Stimulated activated CD4-positive, alpha-beta T cell treated with anti-CD3 and anti-CD28 coated beads, Interleukin-15, amount 100 ng/mL, for 24 hours (primary cell): Measurements from ENCODE around the gene CNTN4.

Experiments used
- DNase-seq: peaks from one replicate; pipeline ENCODE4 v3.0.0-alpha.2; 2020

The CNTN4 gene

GRCh38 chr3:2153547-2153946 lies 54.9 kb downstream of the CNTN4 start:
- DNase-seq, result no peak

- no peak for DNase-seq
Measured at GRCh38 chr3:2154621-2155020, 56.0 kb downstream of the CNTN4 start.

GRCh38 chr3:2156244-2156847 lies 57.7 kb downstream of the CNTN4 start:
- DNase-seq, result peak; percentile 16

- no peak for DNase-seq
Measured at GRCh38 chr3:2158828-2159227, 60.2 kb downstream of the CNTN4 start.

GRCh38 chr3:2166552-2166951 lies 67.9 kb downstream of the CNTN4 start:
- DNase-seq, result no peak

- DNase-seq, result no peak
Measured at GRCh38 chr3:2172561-2173171, 74.0 kb downstream of the CNTN4 start.

GRCh38 chr3:2180634-2181033 lies 82.0 kb downstream of the CNTN4 start:
- DNase-seq, result no peak

GRCh38 chr3:2198776-2199279 lies 100.2 kb downstream of the CNTN4 start:
- DNase-seq, result no peak

- no peak for DNase-seq
Measured at GRCh38 chr3:2204054-2204453, 105.4 kb downstream of the CNTN4 start.

GRCh38 chr3:2205692-2206091 lies 107.0 kb downstream of the CNTN4 start:
- no peak for DNase-seq

GRCh38 chr3:2206536-2206935 lies 107.9 kb downstream of the CNTN4 start:
- no peak for DNase-seq

- no peak for DNase-seq
Measured at GRCh38 chr3:2211568-2211967, 112.9 kb downstream of the CNTN4 start.

- no peak for DNase-seq
Measured at GRCh38 chr3:2212206-2212605, 113.5 kb downstream of the CNTN4 start.

- DNase-seq, result no peak
Measured at GRCh38 chr3:2218375-2218774, 119.7 kb downstream of the CNTN4 start.

- no peak for DNase-seq
Measured at GRCh38 chr3:2218816-2219215, 120.2 kb downstream of the CNTN4 start.

- no peak for DNase-seq
Measured at GRCh38 chr3:2236203-2236602, 137.5 kb downstream of the CNTN4 start.

- DNase-seq, result no peak
Measured at GRCh38 chr3:2244137-2244536, 145.5 kb downstream of the CNTN4 start.

- no peak for DNase-seq
Measured at GRCh38 chr3:2246873-2247648, 148.4 kb downstream of the CNTN4 start.

- DNase-seq, result no peak
Measured at GRCh38 chr3:2247831-2248230, 149.2 kb downstream of the CNTN4 start.

GRCh38 chr3:2250783-2251182 lies 152.1 kb downstream of the CNTN4 start:
- no peak for DNase-seq

- DNase-seq, result no peak
Measured at GRCh38 chr3:2261747-2262146, 163.1 kb downstream of the CNTN4 start.

- no peak for DNase-seq
Measured at GRCh38 chr3:2262204-2262603, 163.5 kb downstream of the CNTN4 start.

- no peak for DNase-seq
Measured at GRCh38 chr3:2266606-2267005, 167.9 kb downstream of the CNTN4 start.

- DNase-seq, result no peak
Measured at GRCh38 chr3:2268779-2269178, 170.1 kb downstream of the CNTN4 start.
